KOPT-K1 (cell line): ENCODE results near the gene ZKSCAN1.
A peak's percentile ranks its signal among the peaks of the same experiment; 100 is the strongest.
"Not testable (repeated sequence)": the region's sequence is repeated elsewhere in the genome, so short reads cannot be mapped to it uniquely, and the experiment has no call there.

Experiments used
- H3K27ac ChIP-seq: fragments of 200-600 bp; sonication (generic); 2 replicates; pipeline ENCODE4 v1.5.1; 2016; ENCODE audit warnings: antibody characterized with exemption, mild to moderate bottlenecking, low read depth, low read length; ENCODE audit not compliant: poor library complexity, severe bottlenecking
- H3K36me3 ChIP-seq: fragments of 200-600 bp; sonication (generic); 2 replicates; pipeline ENCODE4 v1.5.1; 2017; ENCODE audit warnings: antibody characterized with exemption, mild to moderate bottlenecking, low read length, moderate library complexity; ENCODE audit not compliant: insufficient read depth
- H3K9me3 ChIP-seq: fragments of 200-600 bp; sonication (generic); 2 replicates; pipeline ENCODE4 v1.5.1; 2017; ENCODE audit warnings: antibody characterized with exemption, low read length, mild to moderate bottlenecking; ENCODE audit not compliant: insufficient read depth, poor library complexity, severe bottlenecking

ZKSCAN1 gene

GRCh38 chr7:99991543-99991942 is 23.9 kb upstream of the ZKSCAN1 start:
- not testable (repeated sequence) for H3K36me3 ChIP-seq, H3K27ac ChIP-seq, H3K9me3 ChIP-seq

DNA sequence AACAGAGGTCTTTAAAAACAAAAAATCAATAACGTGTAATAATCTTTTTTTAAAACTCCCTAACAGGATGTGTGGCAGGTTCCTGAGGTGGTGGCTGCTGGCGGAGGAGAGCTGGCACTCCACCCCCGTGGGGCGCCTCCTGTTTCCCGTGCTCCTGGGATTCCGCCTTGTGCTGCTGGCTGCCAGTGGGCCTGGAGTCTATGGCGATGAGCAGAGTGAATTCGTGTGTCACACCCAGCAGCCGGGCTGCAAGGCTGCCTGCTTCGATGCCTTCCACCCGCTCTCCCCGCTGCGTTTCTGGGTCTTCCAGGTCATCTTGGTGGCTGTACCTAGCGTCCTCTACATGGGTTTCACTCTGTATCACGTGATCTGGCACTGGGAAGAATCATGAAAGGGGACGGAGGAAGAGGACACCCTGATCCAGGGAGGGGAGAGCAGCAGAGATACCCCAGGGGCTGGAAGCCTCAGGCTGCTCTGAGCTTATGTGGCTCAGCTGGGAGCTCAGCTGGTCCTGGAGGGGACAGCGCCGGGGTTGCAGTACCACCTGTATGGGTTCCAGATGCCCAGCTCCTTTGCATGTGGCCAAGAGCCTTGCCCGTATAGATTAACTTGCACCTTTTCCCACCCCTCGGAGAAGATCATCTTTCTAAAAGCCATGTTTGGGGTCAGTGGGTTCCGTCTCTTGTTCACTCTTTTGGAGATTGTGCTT is 22.9 kb upstream of the ZKSCAN1 start:
- Histone ChIP-seq H3K36me3 (no peaks in the 10 kb centered on the region), H3K27ac (no peak overlapping the region), H3K9me3 (no peaks in the 10 kb centered on the region)

DNA sequence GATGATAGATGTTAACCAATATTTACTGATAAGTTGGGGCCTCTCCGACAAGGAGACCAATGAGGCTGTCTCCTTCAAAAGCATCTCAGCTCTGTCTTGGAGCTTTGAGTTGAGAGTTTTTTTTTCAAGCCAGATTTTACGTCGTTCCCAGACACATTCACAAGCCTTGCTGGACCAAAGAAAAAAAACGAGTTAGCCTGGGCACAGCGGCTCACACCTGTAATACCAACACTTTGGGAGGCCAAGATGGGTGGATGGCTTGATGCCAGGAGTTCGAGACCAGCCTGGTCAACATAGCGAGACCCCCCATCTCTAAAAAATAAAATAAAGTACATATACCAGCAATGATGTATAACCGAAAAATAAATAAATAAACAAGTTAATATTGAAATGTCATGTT is 20.6 kb upstream of the ZKSCAN1 start:
- H3K36me3 ChIP-seq = no peaks in the 10 kb centered on the region
- no peaks in the 10 kb centered on the region for H3K9me3 ChIP-seq
- H3K27ac ChIP-seq = no peak overlapping the region

DNA sequence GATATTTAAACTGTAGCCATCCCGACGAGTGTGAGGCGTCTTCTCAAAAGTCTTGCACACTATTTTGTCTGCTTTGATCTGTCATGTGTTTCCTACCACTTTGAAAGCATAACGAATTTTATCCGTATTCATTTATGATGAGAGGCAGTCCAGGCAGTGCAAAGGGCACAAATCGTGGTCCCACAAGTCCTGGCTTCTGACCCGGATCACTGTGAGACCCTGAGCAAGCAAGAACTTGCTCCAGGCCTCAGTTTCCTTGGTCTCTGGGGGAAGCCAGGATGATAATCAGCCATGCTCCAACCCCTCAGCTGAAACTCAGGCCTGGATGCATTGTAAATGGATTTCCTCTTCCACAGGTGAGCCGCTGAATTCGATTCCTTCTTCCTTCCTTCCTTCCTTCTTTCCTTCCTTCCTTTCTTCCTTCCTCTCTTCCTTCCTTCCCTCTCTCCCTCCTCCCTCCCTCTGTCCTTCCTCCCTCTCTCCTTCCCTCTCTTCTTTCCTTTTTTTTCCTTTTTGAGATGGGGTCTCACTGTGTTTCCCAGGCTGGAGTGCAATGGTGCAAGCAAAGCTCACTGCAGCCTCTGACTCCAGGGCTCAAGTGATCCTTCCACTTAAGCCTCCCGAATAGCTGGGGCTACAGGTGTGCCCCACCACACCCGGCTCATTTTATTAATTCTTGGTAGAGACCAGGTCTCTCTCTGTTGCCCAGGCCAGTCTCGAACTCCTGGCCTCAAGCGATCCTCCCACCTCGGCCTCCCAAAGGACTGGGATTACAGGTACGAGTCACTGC is 18.4 kb upstream of the ZKSCAN1 start:
- peak overlapping the region; percentile 64 for H3K27ac ChIP-seq

DNA sequence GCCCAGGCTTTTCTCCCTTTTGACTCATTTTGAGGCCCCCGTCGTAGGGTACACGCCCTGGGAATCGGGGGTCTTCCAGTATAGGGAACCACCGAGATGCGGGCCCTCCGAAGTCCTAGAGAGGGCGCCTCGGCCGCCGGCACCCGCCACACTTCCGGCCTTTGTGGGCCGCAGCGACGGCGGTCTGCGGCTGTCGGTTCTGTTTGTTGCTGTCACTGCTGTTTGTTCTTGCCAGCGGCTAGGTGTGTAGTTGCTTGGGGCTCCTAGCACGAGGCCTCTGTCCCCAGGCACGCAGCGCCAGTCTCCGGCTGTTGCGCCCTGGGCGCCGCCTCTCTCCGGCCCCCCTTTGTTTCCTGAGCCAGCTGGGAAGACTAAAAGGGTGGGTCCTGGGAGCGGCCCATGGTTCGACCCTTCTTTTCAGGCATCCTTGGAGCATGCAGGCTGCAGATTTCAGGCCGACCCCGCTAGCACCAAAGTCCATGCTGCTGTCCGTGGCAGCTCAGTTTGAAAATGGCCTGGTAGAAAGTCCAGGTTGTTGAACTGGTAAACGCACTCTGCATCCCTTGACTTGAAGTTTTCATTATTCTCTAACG is 17.8 kb upstream of the ZKSCAN1 start:
- Histone ChIP-seq H3K27ac (peak overlapping the region; percentile 64), H3K9me3 (no peaks in the 10 kb centered on the region), H3K36me3 (no peaks in the 10 kb centered on the region)

More for the DNA sequence above, 18.4 kb upstream of the ZKSCAN1 start:
- H3K36me3 ChIP-seq = no peaks in the 10 kb centered on the region
- H3K9me3 ChIP-seq = no peaks in the 10 kb centered on the region

GRCh38 chr7:100000239-100000638 is 15.2 kb upstream of the ZKSCAN1 start:
- Histone ChIP-seq H3K36me3 (no peaks in the 10 kb centered on the region), H3K27ac (no peak overlapping the region), H3K9me3 (no peaks in the 10 kb centered on the region)

- Histone ChIP-seq H3K9me3 (no peaks in the 10 kb centered on the region), H3K27ac (no peak overlapping the region), H3K36me3 (no peaks in the 10 kb centered on the region)
These were observed 11.4 kb upstream of the ZKSCAN1 start for GRCh38 chr7:100003711-100004661.

- Histone ChIP-seq H3K9me3 (no peaks in the 10 kb centered on the region), H3K36me3 (no peaks in the 10 kb centered on the region), H3K27ac (no peak overlapping the region)
These were observed 7.5 kb upstream of the ZKSCAN1 start for GRCh38 chr7:100007887-100008286.

DNA sequence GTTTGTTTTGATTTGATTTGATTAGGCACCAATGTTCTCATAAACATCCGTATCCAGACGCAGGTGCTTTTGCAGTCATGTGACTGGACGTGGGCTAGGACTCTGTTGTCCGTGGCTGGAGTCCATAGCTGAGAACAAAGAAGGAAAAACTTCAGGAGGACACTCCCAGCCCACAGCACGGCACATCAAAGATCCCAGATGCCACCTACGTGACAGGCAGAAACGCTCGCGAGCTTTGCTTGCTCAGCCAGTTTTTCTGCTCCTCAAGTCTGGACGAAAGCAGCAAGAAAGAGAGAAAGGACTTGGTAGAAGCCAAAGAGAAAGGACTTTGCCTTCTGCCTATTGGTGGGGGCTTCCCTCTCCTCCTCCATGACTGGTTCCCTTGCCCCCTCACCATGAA is 6.9 kb upstream of the ZKSCAN1 start:
- Histone ChIP-seq H3K27ac (no peak overlapping the region), H3K36me3 (no peaks in the 10 kb centered on the region), H3K9me3 (no peaks in the 10 kb centered on the region)

DNA sequence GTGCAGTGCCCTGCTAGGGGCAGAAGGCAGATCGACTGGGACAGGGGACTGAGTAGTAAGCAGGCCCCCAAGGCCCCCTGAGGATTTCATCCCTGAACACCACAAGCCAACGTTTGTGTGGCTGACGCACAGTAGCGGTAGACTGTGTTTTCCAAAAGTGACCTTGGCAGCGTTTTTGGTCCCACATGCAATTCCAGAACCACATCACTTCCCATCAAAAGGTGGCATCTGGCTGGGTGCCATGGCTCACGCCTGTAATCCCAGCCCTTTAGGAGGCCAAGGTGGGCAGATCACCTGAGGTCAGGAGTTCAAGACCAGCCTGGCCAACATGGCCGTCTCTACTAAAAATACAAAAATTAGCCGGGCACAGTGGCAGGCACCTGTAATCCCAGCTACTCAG is 5.4 kb upstream of the ZKSCAN1 start:
- H3K36me3 ChIP-seq, H3K27ac ChIP-seq: not testable (repeated sequence)

GRCh38 chr7:100010901-100011300 is 4.5 kb upstream of the ZKSCAN1 start:
- H3K9me3 ChIP-seq = no peaks in the 10 kb centered on the region
- no peak overlapping the region for H3K27ac ChIP-seq

More for the DNA sequence above, 5.4 kb upstream of the ZKSCAN1 start:
- not testable (repeated sequence) for H3K9me3 ChIP-seq

GRCh38 chr7:100011516-100011915 is 3.9 kb upstream of the ZKSCAN1 start:
- Histone ChIP-seq H3K36me3 (no peaks in the 10 kb centered on the region), H3K9me3 (no peaks in the 10 kb centered on the region), H3K27ac (no peak overlapping the region)

More at GRCh38 chr7:100010901-100011300, 4.5 kb upstream of the ZKSCAN1 start:
- H3K36me3 ChIP-seq = no peaks in the 10 kb centered on the region

GRCh38 chr7:100012385-100013327 is 2.7 kb upstream of the ZKSCAN1 start:
- not testable (repeated sequence) for H3K36me3 ChIP-seq, H3K9me3 ChIP-seq, H3K27ac ChIP-seq

DNA sequence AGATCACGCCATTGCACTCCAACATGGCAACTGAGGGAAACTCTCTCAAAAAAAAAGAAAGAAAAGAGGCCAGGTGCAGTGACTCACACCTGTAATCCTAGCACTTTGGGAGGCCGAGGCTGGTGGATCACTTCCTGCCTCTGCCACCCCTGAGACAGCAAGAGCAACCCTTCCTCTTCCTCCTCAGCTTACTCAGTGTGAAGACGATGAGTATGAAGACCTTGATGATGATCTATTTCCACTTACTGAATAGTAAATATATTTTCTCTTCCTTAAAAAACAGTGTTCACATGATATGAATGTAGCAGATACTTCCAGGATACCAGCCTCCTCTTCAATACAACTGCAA is 2.1 kb upstream of the ZKSCAN1 start:
- no peaks in the 10 kb centered on the region for H3K9me3 ChIP-seq
- H3K36me3 ChIP-seq = peaks cover 6% of the 10 kb centered on the region; the same call in 1 of the 2 replicates
- no peak overlapping the region for H3K27ac ChIP-seq
